Thymus (tissue), 11 donors: ENCODE measurements around the gene TMEM236. TPM values are rescaled to one million over a fixed set of nuclear protein-coding genes. Genes with fewer than 3 reads are reported as not detected.
A peak's percentile ranks its signal among the peaks of the same experiment; 100 is the strongest.

Experiments used
- DNase-seq, 9 donors: peaks; one replicate each; pipeline ENCODE4 v3.0.0-alpha.2; 2013; ENCODE audit warnings: low spot score in 9 of 9, low read depth in 6 of 9, missing footprints in 1 of 9
- H3K27ac ChIP-seq, 2 donors: one replicate each; pipeline ENCODE4 v1.5.1; 2013; ENCODE audit warnings: control low read depth in 1 of 2, low read depth in 1 of 2, low read length in 1 of 2, mild to moderate bottlenecking in 1 of 2, moderate library complexity in 1 of 2
- H3K27me3 ChIP-seq, 2 donors: one replicate each; pipeline ENCODE4 v1.5.1; 2013; ENCODE audit warnings: low read length in 1 of 2; ENCODE audit not compliant: control insufficient read depth in 2 of 2, insufficient read depth in 1 of 2
- H3K36me3 ChIP-seq, 2 donors: one replicate each; pipeline ENCODE4 v1.5.1; 2013; ENCODE audit warnings: low read length in 1 of 2, mild to moderate bottlenecking in 1 of 2, moderate library complexity in 1 of 2; ENCODE audit not compliant: control insufficient read depth in 2 of 2, insufficient read depth in 2 of 2
- H3K4me1 ChIP-seq, 2 donors: one replicate each; pipeline ENCODE4 v1.5.1; 2013; ENCODE audit warnings: low read length in 2 of 2; ENCODE audit not compliant: control insufficient read depth in 2 of 2, insufficient read depth in 2 of 2
- H3K4me3 ChIP-seq, 2 donors: one replicate each; pipeline ENCODE4 v1.5.1; 2013; ENCODE audit warnings: low read length in 2 of 2, control low read depth in 1 of 2, mild to moderate bottlenecking in 1 of 2
- H3K9me3 ChIP-seq, 2 donors: one replicate each; pipeline ENCODE4 v1.5.1; 2013; ENCODE audit warnings: low read length in 1 of 2, mild to moderate bottlenecking in 1 of 2; ENCODE audit not compliant: control insufficient read depth in 2 of 2, insufficient read depth in 1 of 2
- WGBS: extraction: QIAGEN DNeasy Blood & Tissue Kit; methylation state at CpG from one replicate; pipeline ENCODE4 v1.1.7; 2013; 5-methylcytosine and 5-hydroxymethylcytosine counted together
- polyA plus RNA-seq: library from polyadenylated mRNA; stranded (reverse); fragments of 200-250 nt; gene quantifications from one replicate; pipeline ENCODE4 v1.2.3, GENCODE V29; 2013
- total RNA-seq: library from RNA; stranded (reverse); fragments of 120-200 nt; gene quantifications from one replicate; pipeline ENCODE4 v1.2.4, GENCODE V29; 2013
- donor health status: healthy.

Gene TMEM236
- total and polyA plus RNA-seq, 2 donors: 0.24 to 0.30 TPM

GRCh38 chr10:17779784-17780183 lies 27.8 kb downstream of the TMEM236 start:
- Histone ChIP-seq H3K4me1 (no peaks in the 10 kb centered on the region), H3K36me3 (no peaks in the 10 kb centered on the region), H3K4me3 (no peak overlapping the region), H3K9me3 (no peaks in the 10 kb centered on the region), H3K27ac (no peak overlapping the region), H3K27me3 (no peaks in the 10 kb centered on the region)
- 37% methylated on average over 4 of the region's 4 CpGs for WGBS
- DNase-seq: no peak

GRCh38 chr10:17780727-17781126 lies 28.7 kb downstream of the TMEM236 start:
- no peak for DNase-seq
- H3K4me1 ChIP-seq: no peaks in the 10 kb centered on the region
- no peak overlapping the region for H3K27ac ChIP-seq
- H3K9me3 ChIP-seq: no peaks in the 10 kb centered on the region
- no peaks in the 10 kb centered on the region for H3K36me3 ChIP-seq
- H3K4me3 ChIP-seq: no peak overlapping the region
- 94% methylated on average over 4 of the region's 4 CpGs for WGBS
- no peaks in the 10 kb centered on the region for H3K27me3 ChIP-seq

GRCh38 chr10:17781856-17782255 lies 29.9 kb downstream of the TMEM236 start:
- no peaks in the 10 kb centered on the region for H3K27me3 ChIP-seq
- 91% methylated on average over 2 of the region's 2 CpGs for WGBS

GRCh38 chr10:17782921-17783665 lies 31.1 kb downstream of the TMEM236 start:
- WGBS: 84% methylated on average over 16 of the region's 16 CpGs
- no peak for DNase-seq
- no peaks in the 10 kb centered on the region for H3K27me3 ChIP-seq
- H3K36me3 ChIP-seq: no peaks in the 10 kb centered on the region
- no peaks in the 10 kb centered on the region for H3K9me3 ChIP-seq
- H3K4me3 ChIP-seq: no peak overlapping the region
- H3K4me1 ChIP-seq: no peaks in the 10 kb centered on the region
- no peak overlapping the region for H3K27ac ChIP-seq

More at GRCh38 chr10:17781856-17782255, 29.9 kb downstream of the TMEM236 start:
- DNase-seq: peak in 1 of 9 donors; percentile 10
- Histone ChIP-seq H3K4me3 (no peak overlapping the region), H3K36me3 (no peaks in the 10 kb centered on the region), H3K27ac (no peak overlapping the region), H3K4me1 (no peaks in the 10 kb centered on the region), H3K9me3 (no peaks in the 10 kb centered on the region)

- no peak for DNase-seq
- Histone ChIP-seq H3K36me3 (no peaks in the 10 kb centered on the region), H3K27me3 (no peaks in the 10 kb centered on the region), H3K27ac (no peak overlapping the region), H3K4me1 (no peaks in the 10 kb centered on the region), H3K9me3 (no peaks in the 10 kb centered on the region), H3K4me3 (no peak overlapping the region)
- 33% methylated on average over 1 of the region's 1 CpG for WGBS
These were observed 31.8 kb downstream of the TMEM236 start for GRCh38 chr10:17783751-17784150.

GRCh38 chr10:17784688-17785087 lies 32.7 kb downstream of the TMEM236 start:
- no peaks in the 10 kb centered on the region for H3K4me1 ChIP-seq
- no peak overlapping the region for H3K27ac ChIP-seq
- no peaks in the 10 kb centered on the region for H3K9me3 ChIP-seq
- H3K36me3 ChIP-seq: no peaks in the 10 kb centered on the region
- WGBS: 94% methylated on average over 3 of the region's 3 CpGs
- DNase-seq: no peak
- H3K4me3 ChIP-seq: no peak overlapping the region
- no peaks in the 10 kb centered on the region for H3K27me3 ChIP-seq

GRCh38 chr10:17785276-17785930 lies 33.4 kb downstream of the TMEM236 start:
- H3K4me1 ChIP-seq: no peaks in the 10 kb centered on the region
- DNase-seq: no peak
- no peaks in the 10 kb centered on the region for H3K27me3 ChIP-seq
- H3K9me3 ChIP-seq: no peaks in the 10 kb centered on the region
- no peaks in the 10 kb centered on the region for H3K36me3 ChIP-seq
- H3K27ac ChIP-seq: no peak overlapping the region
- 57% methylated on average over 5 of the region's 5 CpGs for WGBS
- no peak overlapping the region for H3K4me3 ChIP-seq

GRCh38 chr10:17787087-17787961 lies 35.3 kb downstream of the TMEM236 start:
- Histone ChIP-seq H3K36me3 (no peaks in the 10 kb centered on the region), H3K4me3 (no peak overlapping the region), H3K27ac (no peak overlapping the region), H3K9me3 (no peaks in the 10 kb centered on the region), H3K27me3 (no peaks in the 10 kb centered on the region), H3K4me1 (peaks cover 0 to 2% of the 10 kb centered on the region in 2 donors)
- WGBS: 96% methylated on average over 13 of the region's 13 CpGs
- no peak for DNase-seq

- Histone ChIP-seq H3K9me3 (no peaks in the 10 kb centered on the region), H3K27me3 (no peaks in the 10 kb centered on the region), H3K4me1 (peaks cover 2 to 6% of the 10 kb centered on the region in 2 donors), H3K27ac (no peak overlapping the region), H3K4me3 (no peak overlapping the region), H3K36me3 (no peaks in the 10 kb centered on the region)
- no peak for DNase-seq
- WGBS: 98% methylated on average over 2 of the region's 2 CpGs
These were observed 36.6 kb downstream of the TMEM236 start for GRCh38 chr10:17788646-17789045.
